22Rv1 (cell line): ENCODE results near the gene CDKN2AIP.

Experiments
- CTCF ChIP-seq: fragments of 450-650 bp; IDR thresholded peaks from 2 replicates; pipeline ENCODE4 v1.5.1; 2017; ENCODE audit warnings: mild to moderate bottlenecking
- ZFX ChIP-seq: fragments of 450-650 bp; IDR thresholded peaks from 2 replicates; pipeline ENCODE4 v1.6.1; 2017; ENCODE audit warnings: antibody characterized with exemption, borderline replicate concordance

- TF ChIP-seq CTCF (no peak), ZFX (no peak)
Measured at GRCh38 chr4:183408796-183409195, 35.6 kb upstream of the CDKN2AIP start.
